NCI-H1930 (cell line): Measurements from ENCODE around the gene C1D.
"Not testable (repeated sequence)": the region's sequence is repeated elsewhere in the genome, so short reads cannot be mapped to it uniquely, and the experiment has no call there.

ENCODE experiments used
- DNase-seq, 2 experiments: peaks; one replicate each; lab custom pipeline; 2025; lab: John Stamatoyannopoulos, UW

The C1D gene

DNA sequence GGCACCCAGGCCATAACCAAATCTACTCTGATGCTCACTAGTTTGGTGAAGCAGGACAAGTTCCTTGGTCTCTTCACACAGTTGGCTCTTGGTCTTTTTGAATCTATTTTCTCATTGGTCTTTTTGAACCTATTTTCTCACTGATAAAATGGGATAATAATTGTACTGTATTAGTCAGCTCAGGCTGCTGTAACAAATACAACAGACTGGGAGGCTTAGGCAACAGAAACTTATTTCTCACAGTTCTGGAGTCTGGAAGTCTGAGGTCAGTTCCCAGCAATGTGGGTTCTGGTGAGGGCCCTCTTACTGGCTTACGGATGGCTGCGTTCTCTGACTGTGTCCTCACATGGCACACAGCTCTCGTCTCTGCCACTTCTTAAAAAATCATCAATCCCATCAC, 63.5 kb downstream of the C1D start:
- no peak for DNase-seq

DNA sequence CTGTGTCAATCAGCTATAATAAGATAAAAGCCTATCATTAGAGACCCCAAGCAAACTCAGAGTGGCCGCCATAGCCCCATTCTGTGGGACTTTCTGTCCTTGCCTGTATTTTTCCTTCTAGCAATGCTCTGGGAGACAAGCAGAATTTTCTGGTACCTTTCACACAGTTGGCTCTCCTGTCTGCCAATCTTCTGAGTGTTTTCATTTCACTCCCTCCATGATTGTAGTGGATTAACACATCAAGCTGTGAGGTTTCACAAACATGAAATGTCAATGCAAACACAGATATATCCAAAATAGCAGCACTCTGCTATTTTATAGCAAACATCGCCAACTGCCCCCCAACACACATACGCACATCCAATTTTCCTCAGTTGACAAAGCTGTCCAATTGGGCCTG, 64.9 kb downstream of the C1D start:
- DNase-seq: no peak

DNA sequence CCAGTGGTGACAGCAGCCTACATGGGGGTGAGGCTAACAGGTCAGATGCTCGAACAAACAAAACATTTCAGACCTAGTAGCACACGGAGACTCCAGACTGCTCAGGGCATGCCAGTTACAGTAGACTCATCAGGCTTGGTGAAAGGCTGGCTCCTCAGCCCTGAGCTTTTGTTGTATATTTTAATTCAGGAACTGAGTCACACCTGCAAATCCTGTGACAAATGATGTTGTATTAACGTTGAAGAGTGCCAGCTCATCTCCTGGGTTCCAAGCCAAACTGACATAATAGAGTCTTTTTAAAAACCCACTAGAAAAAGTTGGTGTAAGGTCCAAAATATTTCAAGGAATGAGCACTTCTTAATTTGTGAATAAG, 65.3 kb downstream of the C1D start:
- DNase-seq: no peak

DNA sequence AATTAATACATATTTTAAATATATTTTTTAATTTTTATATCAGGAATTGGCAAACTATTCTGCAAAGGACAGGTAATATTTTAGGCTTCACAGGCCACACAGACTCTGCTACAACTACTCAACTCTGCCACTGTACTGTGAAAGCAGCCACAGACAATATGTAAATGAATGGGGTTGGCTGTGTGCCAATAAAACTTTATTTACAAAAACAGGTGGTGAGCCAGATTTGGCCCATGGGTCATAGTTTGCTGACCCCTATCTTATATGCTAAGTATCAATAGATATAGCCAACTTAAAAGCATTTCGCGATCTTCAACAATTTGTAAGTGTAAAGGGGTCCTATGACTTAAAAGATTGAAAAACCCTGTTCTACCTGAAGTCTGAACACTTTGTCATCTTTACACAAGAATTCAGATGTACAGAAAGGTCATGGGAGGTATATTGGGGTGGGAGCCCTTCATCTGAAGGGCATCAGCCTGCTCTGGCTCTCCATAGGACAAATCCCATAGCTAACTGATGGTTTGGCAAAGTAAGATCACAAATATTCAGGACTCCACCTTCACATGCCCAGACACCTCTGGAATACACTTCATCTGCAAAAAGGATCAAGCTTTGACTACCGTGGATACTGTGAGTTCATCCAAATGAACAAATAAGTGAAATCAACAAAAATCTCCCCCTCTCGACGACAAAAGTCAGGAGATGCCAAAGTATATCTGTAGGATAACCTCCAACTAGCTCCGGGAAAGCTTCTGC, 65.9 kb downstream of the C1D start:
- DNase-seq: no peak

DNA sequence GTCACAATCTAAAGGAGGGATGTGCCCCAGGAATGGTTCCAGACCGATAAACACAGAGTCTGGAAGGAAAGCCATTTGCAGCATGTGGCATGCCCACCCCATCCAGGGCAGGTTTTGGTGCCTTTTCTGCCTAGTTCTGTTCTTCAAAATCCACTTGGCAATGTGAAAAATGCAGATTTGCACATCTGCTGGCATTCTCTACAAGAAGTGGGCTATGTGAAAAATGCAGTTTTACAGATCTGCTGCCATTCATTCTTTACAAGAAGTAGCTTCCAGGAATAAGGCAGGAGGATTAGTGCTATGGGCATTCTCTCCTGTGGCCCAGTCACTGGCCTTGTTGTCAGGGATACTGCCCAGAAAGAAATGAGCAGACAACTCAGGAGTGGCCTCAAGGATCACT, 68.1 kb downstream of the C1D start:
- DNase-seq: no peak

DNA sequence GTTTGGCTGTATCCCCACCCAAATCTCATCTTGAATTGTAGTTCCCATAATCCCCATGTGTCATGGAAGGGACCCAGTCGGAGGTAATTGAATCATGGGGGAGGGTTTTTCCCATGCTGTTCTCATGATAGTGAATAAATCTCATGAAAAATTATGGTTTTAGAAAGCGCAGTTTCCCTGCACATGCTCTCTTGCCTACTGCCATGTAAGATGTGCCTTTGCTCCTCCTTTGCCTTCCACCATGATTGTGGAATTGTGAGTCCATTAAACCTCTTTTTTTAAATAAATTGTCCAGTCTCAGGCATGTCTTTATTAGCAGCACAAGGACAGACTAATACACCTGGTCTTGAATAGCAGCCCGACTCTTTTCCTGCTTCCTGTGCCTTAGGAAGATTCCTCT, 68.7 kb downstream of the C1D start:
- not testable (repeated sequence) for DNase-seq

DNA sequence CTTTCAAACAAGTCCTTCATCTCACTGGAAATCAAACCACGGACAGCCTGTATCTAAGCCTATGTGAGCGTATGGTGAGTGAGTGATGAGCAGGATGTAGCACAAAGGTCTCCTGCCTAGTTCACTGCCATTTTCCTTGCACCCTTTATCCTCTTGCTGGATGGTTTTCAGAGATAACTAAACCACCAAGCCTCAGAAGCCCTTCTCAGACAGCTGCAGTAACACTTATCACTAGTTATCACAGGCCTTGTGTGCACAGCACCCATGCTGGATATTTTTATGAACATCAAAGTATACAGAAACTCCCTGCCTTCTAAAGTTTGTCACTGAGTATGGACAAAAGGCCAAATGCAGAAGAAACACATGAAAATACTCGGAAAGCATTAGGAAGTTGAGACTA, 69.5 kb downstream of the C1D start:
- no peak for DNase-seq

DNA sequence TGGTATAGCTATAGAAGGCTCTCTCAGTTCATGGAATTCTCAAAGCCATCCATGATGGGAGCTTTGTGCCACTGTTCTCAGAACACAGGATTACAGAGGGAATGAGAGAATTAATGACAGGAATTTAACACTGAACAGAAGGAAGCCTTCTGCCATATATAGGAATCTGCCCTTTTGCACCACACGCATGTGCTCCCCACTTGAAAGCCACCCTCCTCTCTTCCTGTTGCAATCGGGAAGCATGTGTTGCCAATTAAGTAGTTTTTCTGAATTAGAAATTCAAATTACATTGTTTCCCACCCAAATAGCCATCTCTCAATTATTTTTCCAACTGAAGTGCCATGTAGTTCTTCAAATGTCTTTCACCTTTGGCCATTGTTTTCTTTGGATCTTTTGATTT, 71.3 kb downstream of the C1D start:
- no peak for DNase-seq
